ENCODE results near the gene GAPDH.

The GAPDH gene

DNA sequence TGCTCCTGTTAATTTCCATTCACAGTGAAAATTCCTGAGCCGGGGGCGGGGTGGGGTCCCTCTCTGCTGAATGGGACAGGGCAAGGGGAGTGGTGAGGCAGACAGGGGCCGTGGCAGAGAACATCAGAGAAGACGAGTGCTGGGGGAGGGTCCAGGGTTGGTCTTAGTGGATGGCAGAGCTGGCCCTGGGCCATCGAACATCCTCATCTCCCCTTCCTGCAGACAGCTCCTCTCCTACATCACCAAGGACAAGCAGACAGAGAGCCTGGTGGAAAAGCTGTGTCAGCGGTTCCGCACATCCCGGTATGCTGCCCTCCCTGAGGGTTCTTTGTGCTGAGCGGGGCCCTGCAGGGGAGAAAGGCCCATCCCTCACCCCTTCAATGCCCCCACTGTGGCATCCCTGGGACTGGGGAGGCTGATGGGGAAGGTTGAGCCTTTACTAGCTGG, 5.0 kb upstream of the GAPDH start:
- DNase-seq, result no peak

GRCh38 chr12:6530576-6531260, 3.6 kb upstream of the GAPDH start:
- no peak for DNase-seq

- DNase-seq, result peak; percentile 69 to 81
Measured at GRCh38 chr12:6532051-6532926, 2.0 kb upstream of the GAPDH start.

GRCh38 chr12:6532927-6533652, 1.2 kb upstream of the GAPDH start:
- peak in 1 of 2 donors; percentile 55 for DNase-seq

- DNase-seq, result no peak
Measured at GRCh38 chr12:6533653-6533922, 729 bp upstream of the GAPDH start.

GRCh38 chr12:6534695-6534944, 303 bp downstream of the GAPDH start:
- no peak for DNase-seq

GRCh38 chr12:6534945-6535696, 804 bp downstream of the GAPDH start:
- peak; percentile 91 to 92 for DNase-seq

GRCh38 chr12:6535697-6535946, 1.3 kb downstream of the GAPDH start:
- DNase-seq, result no peak

GRCh38 chr12:6535960-6536847, 1.9 kb downstream of the GAPDH start:
- DNase-seq, result no peak

GRCh38 chr12:6536894-6537579, 2.7 kb downstream of the GAPDH start:
- no peak for DNase-seq

DNA sequence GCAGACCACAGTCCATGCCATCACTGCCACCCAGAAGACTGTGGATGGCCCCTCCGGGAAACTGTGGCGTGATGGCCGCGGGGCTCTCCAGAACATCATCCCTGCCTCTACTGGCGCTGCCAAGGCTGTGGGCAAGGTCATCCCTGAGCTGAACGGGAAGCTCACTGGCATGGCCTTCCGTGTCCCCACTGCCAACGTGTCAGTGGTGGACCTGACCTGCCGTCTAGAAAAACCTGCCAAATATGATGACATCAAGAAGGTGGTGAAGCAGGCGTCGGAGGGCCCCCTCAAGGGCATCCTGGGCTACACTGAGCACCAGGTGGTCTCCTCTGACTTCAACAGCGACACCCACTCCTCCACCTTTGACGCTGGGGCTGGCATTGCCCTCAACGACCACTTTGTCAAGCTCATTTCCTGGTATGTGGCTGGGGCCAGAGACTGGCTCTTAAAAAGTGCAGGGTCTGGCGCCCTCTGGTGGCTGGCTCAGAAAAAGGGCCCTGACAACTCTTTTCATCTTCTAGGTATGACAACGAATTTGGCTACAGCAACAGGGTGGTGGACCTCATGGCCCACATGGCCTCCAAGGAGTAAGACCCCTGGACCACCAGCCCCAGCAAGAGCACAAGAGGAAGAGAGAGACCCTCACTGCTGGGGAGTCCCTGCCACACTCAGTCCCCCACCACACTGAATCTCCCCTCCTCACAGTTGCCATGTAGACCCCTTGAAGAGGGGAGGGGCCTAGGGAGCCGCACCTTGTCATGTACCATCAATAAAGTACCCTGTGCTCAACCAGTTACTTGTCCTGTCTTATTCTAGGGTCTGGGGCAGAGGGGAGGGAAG, 3.5 kb downstream of the GAPDH start:
- DNase-seq, result peak; percentile 77 to 81

DNA sequence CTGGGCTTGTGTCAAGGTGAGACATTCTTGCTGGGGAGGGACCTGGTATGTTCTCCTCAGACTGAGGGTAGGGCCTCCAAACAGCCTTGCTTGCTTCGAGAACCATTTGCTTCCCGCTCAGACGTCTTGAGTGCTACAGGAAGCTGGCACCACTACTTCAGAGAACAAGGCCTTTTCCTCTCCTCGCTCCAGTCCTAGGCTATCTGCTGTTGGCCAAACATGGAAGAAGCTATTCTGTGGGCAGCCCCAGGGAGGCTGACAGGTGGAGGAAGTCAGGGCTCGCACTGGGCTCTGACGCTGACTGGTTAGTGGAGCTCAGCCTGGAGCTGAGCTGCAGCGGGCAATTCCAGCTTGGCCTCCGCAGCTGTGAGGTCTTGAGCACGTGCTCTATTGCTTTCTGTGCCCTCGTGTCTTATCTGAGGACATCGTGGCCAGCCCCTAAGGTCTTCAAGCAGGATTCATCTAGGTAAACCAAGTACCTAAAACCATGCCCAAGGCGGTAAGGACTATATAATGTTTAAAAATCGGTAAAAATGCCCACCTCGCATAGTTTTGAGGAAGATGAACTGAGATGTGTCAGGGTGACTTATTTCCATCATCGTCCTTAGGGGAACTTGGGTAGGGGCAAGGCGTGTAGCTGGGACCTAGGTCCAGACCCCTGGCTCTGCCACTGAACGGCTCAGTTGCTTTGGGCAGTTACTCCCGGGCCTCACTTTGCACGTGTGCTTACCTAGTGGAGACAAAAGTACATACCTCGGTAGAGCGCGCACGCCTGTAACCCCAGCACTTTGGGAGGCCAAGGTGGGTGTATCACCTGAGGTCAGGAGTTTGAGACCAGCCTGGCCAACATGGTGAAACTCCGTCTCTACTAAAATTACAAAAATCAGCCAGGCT, 4.3 kb downstream of the GAPDH start:
- no peak for DNase-seq

GRCh38 chr12:6539314-6539682, 5.0 kb downstream of the GAPDH start:
- no peak for DNase-seq

GRCh38 chr12:6539707-6540134, 5.4 kb downstream of the GAPDH start:
- no peak for DNase-seq

DNA sequence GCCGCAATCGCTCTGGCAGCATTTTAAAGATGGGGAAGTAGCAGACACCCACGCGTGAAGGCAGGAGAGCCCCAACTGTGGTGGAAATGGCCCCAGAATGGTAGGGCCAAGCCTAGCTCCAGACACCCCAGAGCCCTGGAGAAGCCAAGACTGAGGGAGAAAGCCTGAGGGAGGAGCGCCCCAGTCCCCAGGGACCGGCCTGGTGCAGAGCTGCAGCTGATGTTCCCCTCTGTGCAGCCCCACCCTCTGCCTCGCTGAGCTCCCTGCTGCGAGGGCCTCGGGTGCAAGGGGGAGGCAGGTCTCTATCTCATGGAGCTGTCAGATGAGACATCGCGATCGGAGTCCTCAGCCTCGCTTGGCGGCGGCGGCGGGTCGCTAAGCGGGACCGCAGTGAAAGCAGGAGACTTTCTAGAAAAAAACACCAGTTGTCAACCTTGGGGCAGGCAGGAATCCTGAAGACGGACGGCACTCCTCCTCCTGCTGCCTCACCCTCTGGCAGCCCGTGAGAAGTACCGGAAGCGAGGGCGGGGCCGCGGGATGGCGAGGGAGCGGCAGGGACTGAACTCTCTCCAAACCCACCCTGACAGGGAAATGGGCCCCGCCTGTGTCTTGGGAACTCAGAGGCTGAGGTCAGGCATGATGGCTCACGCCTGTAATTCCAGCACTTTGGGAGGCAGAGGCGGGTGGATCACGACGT, 6.0 kb downstream of the GAPDH start:
- DNase-seq, result peak; percentile 67 to 76

- no peak for DNase-seq
Measured at GRCh38 chr12:6541371-6542165, 7.3 kb downstream of the GAPDH start.

GRCh38 chr12:6542209-6543009, 8.1 kb downstream of the GAPDH start:
- no peak for DNase-seq
